DND-41 (cell line): ENCODE measurements around the gene TNIK.

Experiments used
- EZH2 ChIP-seq: IDR thresholded peaks from 3 replicates; pipeline ENCODE4 v1.6.1; 2012; ENCODE audit warnings: borderline replicate concordance, low read depth, mild to moderate bottlenecking, moderate library complexity, low read length, inconsistent platforms; ENCODE audit not compliant: severe bottlenecking
- TF ChIP-seq, protein P1 (sequence below): IDR thresholded peaks from 2 replicates; pipeline ENCODE4 v1.5.1; 2012; ENCODE audit warnings: borderline replicate concordance, low read length, moderate library complexity, mild to moderate bottlenecking; ENCODE audit not compliant: poor library complexity, severe bottlenecking; ENCODE audit errors: extremely low read depth

DNA sequence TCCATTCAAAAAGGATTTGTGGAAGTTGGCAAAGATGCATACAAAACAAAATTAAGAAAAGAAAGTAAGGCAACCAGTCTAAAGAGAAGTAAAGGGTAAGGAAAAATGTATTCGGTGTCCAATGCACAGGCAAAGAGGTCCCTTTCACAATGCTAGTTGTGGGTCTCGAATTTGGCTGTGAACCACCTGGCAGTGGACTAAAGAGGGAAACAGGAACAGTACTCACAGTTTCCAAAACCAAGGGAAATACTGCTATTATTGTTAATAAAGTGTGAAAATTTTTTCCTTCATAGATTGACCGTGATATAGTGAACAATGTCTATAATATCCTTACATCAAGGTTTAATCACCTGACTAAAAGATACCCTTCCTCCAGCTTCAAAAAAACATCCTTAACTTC lies 57.9 kb downstream of the TNIK start:
- TF ChIP-seq, protein P1, sequence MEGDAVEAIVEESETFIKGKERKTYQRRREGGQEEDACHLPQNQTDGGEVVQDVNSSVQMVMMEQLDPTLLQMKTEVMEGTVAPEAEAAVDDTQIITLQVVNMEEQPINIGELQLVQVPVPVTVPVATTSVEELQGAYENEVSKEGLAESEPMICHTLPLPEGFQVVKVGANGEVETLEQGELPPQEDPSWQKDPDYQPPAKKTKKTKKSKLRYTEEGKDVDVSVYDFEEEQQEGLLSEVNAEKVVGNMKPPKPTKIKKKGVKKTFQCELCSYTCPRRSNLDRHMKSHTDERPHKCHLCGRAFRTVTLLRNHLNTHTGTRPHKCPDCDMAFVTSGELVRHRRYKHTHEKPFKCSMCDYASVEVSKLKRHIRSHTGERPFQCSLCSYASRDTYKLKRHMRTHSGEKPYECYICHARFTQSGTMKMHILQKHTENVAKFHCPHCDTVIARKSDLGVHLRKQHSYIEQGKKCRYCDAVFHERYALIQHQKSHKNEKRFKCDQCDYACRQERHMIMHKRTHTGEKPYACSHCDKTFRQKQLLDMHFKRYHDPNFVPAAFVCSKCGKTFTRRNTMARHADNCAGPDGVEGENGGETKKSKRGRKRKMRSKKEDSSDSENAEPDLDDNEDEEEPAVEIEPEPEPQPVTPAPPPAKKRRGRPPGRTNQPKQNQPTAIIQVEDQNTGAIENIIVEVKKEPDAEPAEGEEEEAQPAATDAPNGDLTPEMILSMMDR: no peak
- no peak for TF ChIP-seq EZH2
